Sigmoid colon (tissue), 4 donors: Measurements from ENCODE around the gene CYTH4.

Source experiments
- CTCF ChIP-seq, 4 experiments: fragments of 450-650 bp in 3 of 4; fragments of 200-600 bp in 1 of 4; IDR thresholded peaks; one replicate each; pipeline ENCODE4 v1.5.1; 2016 to 2019; ENCODE audit warnings: antibody characterized with exemption in 4 of 4, mild to moderate bottlenecking in 3 of 4, moderate library complexity in 2 of 4
- POLR2A ChIP-seq, 2 donors: fragments of 450-650 bp; IDR thresholded peaks; one replicate each; pipeline ENCODE4 v1.6.1; 2016; ENCODE audit warnings: antibody characterized with exemption in 2 of 2, mild to moderate bottlenecking in 2 of 2, moderate library complexity in 2 of 2
- POLR2AphosphoS5 ChIP-seq, 4 donors: sonication (generic); formaldehyde crosslinking; IDR thresholded peaks; one replicate each; pipeline ENCODE4 v1.6.1; 2017; ENCODE audit warnings: antibody characterized with exemption in 4 of 4

GRCh38 chr22:37233751-37234631, 48.3 kb upstream of the CYTH4 start:
- TF ChIP-seq POLR2AphosphoS5 (IDR thresholded peaks at IDR 0.05) (no peak), CTCF (IDR thresholded peaks at IDR 0.05) (no peak), POLR2A (IDR thresholded peaks at IDR 0.05) (no peak)
